ENCODE data around the gene GNB4. TPM values are rescaled to one million over a fixed set of nuclear protein-coding genes. Genes with fewer than 3 reads are reported as not detected.

Gene GNB4
- total and polyA plus RNA-seq, 9 of the 15 experiments (the other 6 are each of a cell fraction or from before 2014, with no cell fraction given): 6.8 to 36.7 (median 21.4) TPM

GRCh38 chr3:179460260-179460659 lies 9.0 kb upstream of the GNB4 start:
- no peak for TF ChIP-seq MBD1 (CRISPR knock-in tag; IDR thresholded peaks at IDR 0.05)
- no peak for TF ChIP-seq EGR1 (conservative IDR thresholded peaks at IDR 0.05)
- no peak for TF ChIP-seq PATZ1 (CRISPR knock-in tag; IDR thresholded peaks at IDR 0.05; ENCODE audit: borderline replicate concordance)
- no peak for TF ChIP-seq ZNF217 (CRISPR knock-in tag; IDR thresholded peaks at IDR 0.05)
- no peak for TF ChIP-seq NBN (IDR thresholded peaks at IDR 0.05; ENCODE audit: low read depth)
- no peak for TF ChIP-seq ZNF551 (CRISPR knock-in tag; IDR thresholded peaks at IDR 0.05)
- TF ChIP-seq PBX2 (CRISPR knock-in tag; IDR thresholded peaks at IDR 0.05; ENCODE audit: low read depth): no peak
- TF ChIP-seq PBX2 (tag; conservative IDR thresholded peaks at IDR 0.05; ENCODE audit: low read depth): no peak
- TF ChIP-seq ETV1 (tag; conservative IDR thresholded peaks at IDR 0.05; ENCODE audit: low read depth): no peak
- no peak for TF ChIP-seq SIN3A (IDR thresholded peaks at IDR 0.05; ENCODE audit: borderline replicate concordance in 2 of 2, control insufficient read depth in 1 of 2, low read depth in 2 of 2, low read length in 2 of 2)
- intact Hi-C loops (cut with micrococcal nuclease) (no loop called here), in situ Hi-C loops (cut with MboI) (no loop called here)
- H4K20me1 ChIP-seq (replicated peaks; ENCODE audit: control insufficient read depth, insufficient read depth, low read length): no peaks in the 10 kb centered on the region
- H3K9me3 ChIP-seq (replicated peaks; ENCODE audit: control insufficient read depth, insufficient read depth, low read depth, low read length): no peaks in the 10 kb centered on the region
- ATAC-seq (no peak), FAIRE-seq (no peak), DNase-seq (ENCODE audit: extremely low read depth in 1 of 4, low spot score in 3 of 4) (no peak)
- no peak overlapping the region for H3K9ac ChIP-seq (ENCODE audit: insufficient read depth in 1 of 2, low read depth in 2 of 2, low read length in 2 of 2)
- ChIA-PET CTCF (ENCODE audit: low intra/inter-chr PET ratio) (no interaction called here), POLR2A (interaction anchor here (2.1 kb wide), 1 partner anchor 9 kb away, joined by 8 read pairs; the partner anchor contains the start of gene GNB4)
- no peak overlapping the region for H3K4me3 ChIP-seq
- peaks cover 4 to 5% of the 10 kb centered on the region in 2 experiments; a peak in 1 of 5 replicates for H3K4me1 ChIP-seq (replicated peaks in 1 of 2; ENCODE audit: control insufficient read depth in 2 of 2, insufficient read depth in 2 of 2, low read length in 2 of 2)
- H3K9me1 ChIP-seq (ENCODE audit: control insufficient read depth, insufficient read depth, low read length): no peaks in the 10 kb centered on the region
- no peak overlapping the region for H3K4me2 ChIP-seq (ENCODE audit: insufficient read depth, low read length)
- H3K36me3 ChIP-seq (ENCODE audit: control insufficient read depth, insufficient read depth, low read length): no peaks in the 10 kb centered on the region
- no peak overlapping the region for H2AFZ ChIP-seq (ENCODE audit: low read depth, low read length)
- no TSS peak for BruUV-seq (replicated peaks)
- no peaks in the 10 kb centered on the region for H3K79me2 ChIP-seq (ENCODE audit: control insufficient read depth, insufficient read depth, low read length)
- no peak overlapping the region for H3K27ac ChIP-seq (ENCODE audit: extremely low read depth, low read depth, low read length)
- H3K27me3 ChIP-seq (ENCODE audit: control insufficient read depth in 2 of 2, insufficient read depth in 2 of 2, low read length in 2 of 2): peaks cover 16 to 22% of the 10 kb centered on the region in 2 experiments

All from K562 (cell line).